GM12878 (cell line): ENCODE data around the gene PLCG1. TPM values are rescaled to one million over a fixed set of nuclear protein-coding genes. Genes with fewer than 3 reads are reported as not detected.

Experiments used
- ATAC-seq: fragments of 200-7000 bp; cut with Tn5 transposase; 3 replicates; pipeline ENCODE4 v1.9.1; 2020; ENCODE audit warnings: mild to moderate bottlenecking, moderate library complexity
- BruUV-seq: library from RNA; stranded (reverse); fragments of 400-500 nt; replicated peaks from 2 replicates; lab custom pipeline; 2021; lab: Mats Ljungman, UMichigan
- CTCF ChIA-PET: fragments of 300-600 bp; sonication (Branson Sonifier 250); formaldehyde crosslinking; extraction: SDS; loops from one replicate; lab custom pipeline; 2021; ENCODE audit warnings: inconsistent platforms; lab: Yijun Ruan, JAX
- POLR2A ChIA-PET: fragments of 350-600 bp; formaldehyde crosslinking; extraction: SDS; loops from one replicate; lab custom pipeline; 2021; ENCODE audit warnings: inconsistent platforms; lab: Charles Lee
- RAD21 ChIA-PET: fragments of 300-600 bp; sonication (Branson Sonifier 250); formaldehyde crosslinking; loops from one replicate; lab custom pipeline; 2023; ENCODE audit warnings: antibody characterized with exemption; ENCODE audit not compliant: unreplicated experiment; lab: Charles Lee
- SMC1A ChIA-PET: fragments of 300-600 bp; sonication (Branson Sonifier 250); formaldehyde crosslinking; loops from one replicate; lab custom pipeline; 2023; ENCODE audit not compliant: unreplicated experiment, uncharacterized antibody; lab: Charles Lee
- DNase-seq: peaks from one replicate; pipeline ENCODE4 v3.0.0-alpha.2; 2011; ENCODE audit warnings: low read depth, low spot score
- FAIRE-seq: peaks from 3 replicates; lab custom pipeline; 2011; peaks lifted over from hg19 to GRCh38; lab: Jason Lieb, UNC
- H2AFZ ChIP-seq: 2 replicates; pipeline ENCODE4 v1.6.0; 2011; ENCODE audit warnings: low read depth, low read length, control low read depth; ENCODE audit not compliant: control insufficient read depth
- H3K27ac ChIP-seq: 2 replicates; pipeline ENCODE4 v1.5.1; 2011; ENCODE audit warnings: control low read depth; ENCODE audit not compliant: control insufficient read depth, insufficient read depth
- H3K27me3 ChIP-seq, 2 experiments: replicated peaks in 1 of 2; 2 replicates each; pipeline versions ENCODE4 v1.6.0 to v1.6.1; 2011; ENCODE audit warnings: low read length in 1 of 2; ENCODE audit not compliant: control insufficient read depth in 2 of 2, insufficient read depth in 2 of 2
- H3K36me3 ChIP-seq, 2 experiments: 2 replicates each; pipeline ENCODE4 v1.5.1; 2011; ENCODE audit warnings: low read length in 1 of 2; ENCODE audit not compliant: control insufficient read depth in 2 of 2, insufficient read depth in 2 of 2
- H3K4me1 ChIP-seq: 2 replicates; pipeline ENCODE4 v1.6.1; 2011; ENCODE audit warnings: mild to moderate bottlenecking, low read length, moderate library complexity, mixed read lengths; ENCODE audit not compliant: control insufficient read depth, insufficient read depth
- H3K4me2 ChIP-seq: 2 replicates; pipeline ENCODE4 v1.6.0; 2011; ENCODE audit warnings: control low read depth; ENCODE audit not compliant: control insufficient read depth, insufficient read depth
- H3K4me3 ChIP-seq: fragments of 200-600 bp; sonication (generic); 2 replicates; pipeline ENCODE4 v1.5.1; 2016
- H3K79me2 ChIP-seq: 2 replicates; pipeline ENCODE4 v1.6.0; 2011; ENCODE audit warnings: low read length; ENCODE audit not compliant: control insufficient read depth, insufficient read depth
- H3K9ac ChIP-seq: 2 replicates; pipeline ENCODE4 v1.8.0; 2011; ENCODE audit warnings: low read length, control low read depth, mixed read lengths; ENCODE audit not compliant: control insufficient read depth, insufficient read depth
- H3K9me3 ChIP-seq: replicated peaks from 3 replicates; pipeline ENCODE4 v1.5.1; 2011; ENCODE audit warnings: mild to moderate bottlenecking, low read length; ENCODE audit not compliant: control insufficient read depth, insufficient read depth
- H4K20me1 ChIP-seq: 2 replicates; pipeline ENCODE4 v1.6.0; 2011; ENCODE audit not compliant: control insufficient read depth, insufficient read depth
- BCL11A ChIP-seq: IDR thresholded peaks from 2 replicates; pipeline ENCODE4 v1.6.1; 2011; ENCODE audit warnings: low read depth, low read length
- CBFB ChIP-seq: IDR thresholded peaks from 2 replicates; pipeline ENCODE4 v1.6.1; 2016; ENCODE audit warnings: antibody characterized with exemption, low read depth
- EED ChIP-seq: sonication (generic); IDR thresholded peaks from 2 replicates; pipeline ENCODE4 v1.6.1; 2016; ENCODE audit warnings: antibody characterized with exemption, low read depth
- HSF1 ChIP-seq: fragments of 150-350 bp; IDR thresholded peaks from 2 replicates; pipeline ENCODE4 v1.6.1; 2014; ENCODE audit warnings: mild to moderate bottlenecking, low read depth, low read length
- NBN ChIP-seq: fragments of 450-650 bp; IDR thresholded peaks from 2 replicates; pipeline ENCODE4 v1.6.1; 2016
- PAX8 ChIP-seq: fragments of 450-650 bp; IDR thresholded peaks from 2 replicates; pipeline ENCODE4 v1.6.1; 2017; ENCODE audit warnings: mild to moderate bottlenecking, moderate library complexity
- RFX5 ChIP-seq: IDR thresholded peaks from 2 replicates; pipeline ENCODE4 v1.6.1; 2011; ENCODE audit warnings: low read depth, low read length, improper control_type of control experiment
- SMC3 ChIP-seq: IDR thresholded peaks from 2 replicates; pipeline ENCODE4 v1.6.1; 2011; ENCODE audit warnings: low read length, improper control_type of control experiment, borderline replicate concordance
- SP1 ChIP-seq: IDR thresholded peaks from one replicate; pipeline ENCODE4 v1.6.1; 2011; ENCODE audit warnings: low read depth, low read length
- WGBS: methylation state at CpG from one replicate; pipeline ENCODE4 v1.1.6; 2016; ENCODE audit warnings: low lambda C conversion rate; ENCODE audit not compliant: insufficient replicate concordance, insufficient coverage; ENCODE audit errors: missing lambda C conversion rate; 5-methylcytosine and 5-hydroxymethylcytosine counted together
- in situ Hi-C: fragments of 300-500 bp; cut with MboI; formaldehyde crosslinking; loops from 9 replicates; pipeline ENCODE4 v1.14.3; 2018; ENCODE audit warnings: mixed read lengths
- intact Hi-C: fragments of 100-400 bp; cut with micrococcal nuclease; formaldehyde crosslinking; loops from one replicate; pipeline ENCODE4 v1.14.2; 2022; ENCODE audit not compliant: unreplicated experiment
- polyA plus RNA-seq, 11 experiments: library from polyadenylated mRNA; depleted of rRNA in 4 of 11; unstranded in 6 of 11; stranded (reverse) in 5 of 11; fragments of >200 nt; fragmentation: Nextera tagmentation in 4 of 11; fragmentation: Illumina TruSeq in 1 of 11; extraction: Ambion mirVana in 4 of 11; extraction: Trizol in 1 of 11; gene quantifications; 1 replicate in 1 of 11; 2 replicates in 10 of 11; pipeline versions ENCODE4 v1.2.1 to v1.2.3, GENCODE V29; 2011 to 2016; ENCODE audit warnings: inconsistent platforms in 2 of 11, missing spikeins in 2 of 11, low read depth in 1 of 11
- total RNA-seq, 4 experiments: library from RNA; depleted of rRNA in 3 of 4; stranded (reverse); fragments of >200 nt in 3 of 4; fragmentation: Illumina TruSeq in 1 of 4; extraction: Trizol in 1 of 4; gene quantifications; 2 replicates each; pipeline versions ENCODE4 v1.2.1 to v1.2.3, GENCODE V29; 2013 to 2021
- TF ChIP-seq, protein P1 (sequence below): IDR thresholded peaks from 2 replicates; pipeline ENCODE4 v1.6.1; 2012; ENCODE audit warnings: mild to moderate bottlenecking, low read depth, low read length
- TF ChIP-seq, protein P2 (sequence below): IDR thresholded peaks from 2 replicates; pipeline ENCODE4 v1.6.1; 2011; ENCODE audit warnings: borderline replicate concordance, low read depth, mild to moderate bottlenecking, moderate library complexity, low read length; ENCODE audit not compliant: insufficient read depth, poor library complexity, severe bottlenecking

The PLCG1 gene
- total and polyA plus RNA-seq, 10 of the 15 experiments (the other 5 are each of a cell fraction or from before 2014, with no cell fraction given), result 2.6 to 114 (median 45.3) TPM

DNA sequence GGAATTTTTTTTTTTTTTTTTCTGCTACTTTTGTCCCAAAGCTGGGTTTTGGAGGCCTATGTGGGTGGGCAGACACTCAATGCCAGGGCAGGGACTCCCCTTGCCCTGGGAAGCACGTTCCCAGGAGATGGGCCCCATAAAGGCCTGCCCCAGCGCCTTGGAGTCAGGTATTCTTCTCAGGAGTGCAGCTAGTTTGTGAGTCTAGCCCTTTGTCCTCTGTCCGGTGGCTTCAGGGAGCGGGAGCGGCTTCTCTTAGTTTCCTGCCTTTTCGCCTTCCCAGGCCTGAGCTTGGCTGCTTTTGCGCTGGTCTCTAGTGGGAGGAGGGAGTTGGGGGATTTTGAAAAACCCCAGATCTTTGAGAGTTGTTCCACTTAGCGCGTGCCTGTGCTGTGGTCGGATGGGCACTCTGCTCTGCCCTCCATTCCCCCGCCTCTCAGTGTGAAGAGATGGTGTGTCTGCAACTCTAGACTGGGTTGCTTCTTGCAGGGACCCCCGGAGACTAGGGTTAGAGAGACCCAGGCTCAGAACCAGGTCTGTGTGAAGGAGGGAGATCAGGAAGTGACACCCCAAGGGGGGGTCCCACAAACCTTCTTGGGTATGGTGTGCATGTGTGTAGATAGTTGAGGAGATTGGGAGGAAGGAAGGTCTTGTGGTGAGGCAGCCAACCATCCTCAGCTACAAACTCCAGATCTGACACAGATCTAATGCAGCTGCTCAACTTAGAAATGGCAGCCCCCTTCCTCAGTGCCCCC lies 1.3 kb downstream of the PLCG1 start (continued):
- no peak for TF ChIP-seq BCL11A

GRCh38 chr20:41139227-41140093 lies 2.1 kb downstream of the PLCG1 start:
- H3K4me1 ChIP-seq, result peaks cover 53% of the 10 kb centered on the region
- SMC1A ChIA-PET, result interaction anchor here (0.9 to 5.9 kb wide), 9 partner anchors 18 to 200 kb away, joined by 3 to 71 read pairs (median 3); no protein-coding TSS in a partner anchor
- no peaks in the 10 kb centered on the region for H3K27me3 ChIP-seq
- peaks cover 0 to 2% of the 10 kb centered on the region in 2 experiments; a peak in 2 of 4 replicates for H3K36me3 ChIP-seq
- peaks cover 74% of the 10 kb centered on the region for H3K79me2 ChIP-seq
- peak overlapping the region; percentile 90 for H3K9ac ChIP-seq
- no peak for DNase-seq
- H3K27ac ChIP-seq, result peak overlapping the region; percentile 88
- FAIRE-seq, result no peak
- RAD21 ChIA-PET, result interaction anchor here (0.6 to 7.8 kb wide), 4 partner anchors 18 to 148 kb away, joined by 3 to 67 read pairs (median 14); no protein-coding TSS in a partner anchor
- POLR2A ChIA-PET, result interaction anchor here (1.0 to 11.3 kb wide), 5 partner anchors 7 to 166 kb away, joined by 3 to 84 read pairs (median 3); no protein-coding TSS in a partner anchor
- H2AFZ ChIP-seq, result no peak overlapping the region
- WGBS, result 77% methylated on average over 5 of the region's 5 CpGs
- peak overlapping the region; percentile 95 for H3K4me2 ChIP-seq
- BruUV-seq, result no TSS peak
- in situ Hi-C loops, result no loop called here
- ATAC-seq, result no peak
- CTCF ChIA-PET, result interaction anchor here (1.2 to 10.1 kb wide), 8 partner anchors 8 to 198 kb away, joined by 3 to 75 read pairs (median 6); no protein-coding TSS in a partner anchor
- H3K9me3 ChIP-seq, result no peaks in the 10 kb centered on the region
- intact Hi-C loops, result loop anchor here (5.0 kb wide), 1 partner anchor 178 kb away; the partner anchor contains the start of gene ZHX3
- peak overlapping the region; percentile 81 for H3K4me3 ChIP-seq
- peaks cover 9% of the 10 kb centered on the region for H4K20me1 ChIP-seq
- no peak for TF ChIP-seq HSF1
- no peak for TF ChIP-seq SP1
- TF ChIP-seq, protein P1, sequence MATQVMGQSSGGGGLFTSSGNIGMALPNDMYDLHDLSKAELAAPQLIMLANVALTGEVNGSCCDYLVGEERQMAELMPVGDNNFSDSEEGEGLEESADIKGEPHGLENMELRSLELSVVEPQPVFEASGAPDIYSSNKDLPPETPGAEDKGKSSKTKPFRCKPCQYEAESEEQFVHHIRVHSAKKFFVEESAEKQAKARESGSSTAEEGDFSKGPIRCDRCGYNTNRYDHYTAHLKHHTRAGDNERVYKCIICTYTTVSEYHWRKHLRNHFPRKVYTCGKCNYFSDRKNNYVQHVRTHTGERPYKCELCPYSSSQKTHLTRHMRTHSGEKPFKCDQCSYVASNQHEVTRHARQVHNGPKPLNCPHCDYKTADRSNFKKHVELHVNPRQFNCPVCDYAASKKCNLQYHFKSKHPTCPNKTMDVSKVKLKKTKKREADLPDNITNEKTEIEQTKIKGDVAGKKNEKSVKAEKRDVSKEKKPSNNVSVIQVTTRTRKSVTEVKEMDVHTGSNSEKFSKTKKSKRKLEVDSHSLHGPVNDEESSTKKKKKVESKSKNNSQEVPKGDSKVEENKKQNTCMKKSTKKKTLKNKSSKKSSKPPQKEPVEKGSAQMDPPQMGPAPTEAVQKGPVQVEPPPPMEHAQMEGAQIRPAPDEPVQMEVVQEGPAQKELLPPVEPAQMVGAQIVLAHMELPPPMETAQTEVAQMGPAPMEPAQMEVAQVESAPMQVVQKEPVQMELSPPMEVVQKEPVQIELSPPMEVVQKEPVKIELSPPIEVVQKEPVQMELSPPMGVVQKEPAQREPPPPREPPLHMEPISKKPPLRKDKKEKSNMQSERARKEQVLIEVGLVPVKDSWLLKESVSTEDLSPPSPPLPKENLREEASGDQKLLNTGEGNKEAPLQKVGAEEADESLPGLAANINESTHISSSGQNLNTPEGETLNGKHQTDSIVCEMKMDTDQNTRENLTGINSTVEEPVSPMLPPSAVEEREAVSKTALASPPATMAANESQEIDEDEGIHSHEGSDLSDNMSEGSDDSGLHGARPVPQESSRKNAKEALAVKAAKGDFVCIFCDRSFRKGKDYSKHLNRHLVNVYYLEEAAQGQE, result no peak
- no peak for TF ChIP-seq NBN
- TF ChIP-seq PAX8, result no peak
- TF ChIP-seq CBFB, result no peak
- no peak for TF ChIP-seq RFX5
- TF ChIP-seq, protein P2, sequence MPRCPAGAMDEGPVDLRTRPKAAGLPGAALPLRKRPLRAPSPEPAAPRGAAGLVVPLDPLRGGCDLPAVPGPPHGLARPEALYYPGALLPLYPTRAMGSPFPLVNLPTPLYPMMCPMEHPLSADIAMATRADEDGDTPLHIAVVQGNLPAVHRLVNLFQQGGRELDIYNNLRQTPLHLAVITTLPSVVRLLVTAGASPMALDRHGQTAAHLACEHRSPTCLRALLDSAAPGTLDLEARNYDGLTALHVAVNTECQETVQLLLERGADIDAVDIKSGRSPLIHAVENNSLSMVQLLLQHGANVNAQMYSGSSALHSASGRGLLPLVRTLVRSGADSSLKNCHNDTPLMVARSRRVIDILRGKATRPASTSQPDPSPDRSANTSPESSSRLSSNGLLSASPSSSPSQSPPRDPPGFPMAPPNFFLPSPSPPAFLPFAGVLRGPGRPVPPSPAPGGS, result no peak
- no peak for TF ChIP-seq EED
- no peak for TF ChIP-seq SMC3
